GM12878 (cell line): Measurements from ENCODE around the gene WWP2.

Experiments used
- TAF1 ChIP-seq: IDR thresholded peaks from 2 replicates; pipeline ENCODE4 v1.6.1; 2011; ENCODE audit warnings: mild to moderate bottlenecking, low read depth, low read length, borderline replicate concordance
- TF ChIP-seq, protein P1 (sequence below), 3 experiments: IDR thresholded peaks in 2 of 3; conservative IDR thresholded peaks in 1 of 3; 2 replicates each; pipeline ENCODE4 v1.5.1; 2011; ENCODE audit warnings: low read depth in 3 of 3, low read length in 3 of 3, mild to moderate bottlenecking in 3 of 3, control low read depth in 2 of 3, moderate library complexity in 2 of 3, inconsistent platforms in 1 of 3, mixed read lengths in 1 of 3; ENCODE audit not compliant: control insufficient read depth in 2 of 3, insufficient read depth in 1 of 3; ENCODE audit errors: extremely low read depth in 1 of 3
- TF ChIP-seq, protein P2 (sequence below): IDR thresholded peaks from 2 replicates; pipeline ENCODE4 v1.6.1; 2011; ENCODE audit warnings: low read depth, mild to moderate bottlenecking, low read length, moderate library complexity, borderline replicate concordance; ENCODE audit errors: extremely low read depth
- TF ChIP-seq, protein P3 (sequence below): fragments of 450-650 bp; formaldehyde crosslinking; IDR thresholded peaks from 2 replicates; pipeline ENCODE4 v1.4.0; 2020; ENCODE audit warnings: mild to moderate bottlenecking, moderate library complexity

GRCh38 chr16:69859105-69859989, 97.2 kb downstream of the WWP2 start:
- TF ChIP-seq, protein P1, sequence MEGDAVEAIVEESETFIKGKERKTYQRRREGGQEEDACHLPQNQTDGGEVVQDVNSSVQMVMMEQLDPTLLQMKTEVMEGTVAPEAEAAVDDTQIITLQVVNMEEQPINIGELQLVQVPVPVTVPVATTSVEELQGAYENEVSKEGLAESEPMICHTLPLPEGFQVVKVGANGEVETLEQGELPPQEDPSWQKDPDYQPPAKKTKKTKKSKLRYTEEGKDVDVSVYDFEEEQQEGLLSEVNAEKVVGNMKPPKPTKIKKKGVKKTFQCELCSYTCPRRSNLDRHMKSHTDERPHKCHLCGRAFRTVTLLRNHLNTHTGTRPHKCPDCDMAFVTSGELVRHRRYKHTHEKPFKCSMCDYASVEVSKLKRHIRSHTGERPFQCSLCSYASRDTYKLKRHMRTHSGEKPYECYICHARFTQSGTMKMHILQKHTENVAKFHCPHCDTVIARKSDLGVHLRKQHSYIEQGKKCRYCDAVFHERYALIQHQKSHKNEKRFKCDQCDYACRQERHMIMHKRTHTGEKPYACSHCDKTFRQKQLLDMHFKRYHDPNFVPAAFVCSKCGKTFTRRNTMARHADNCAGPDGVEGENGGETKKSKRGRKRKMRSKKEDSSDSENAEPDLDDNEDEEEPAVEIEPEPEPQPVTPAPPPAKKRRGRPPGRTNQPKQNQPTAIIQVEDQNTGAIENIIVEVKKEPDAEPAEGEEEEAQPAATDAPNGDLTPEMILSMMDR (IDR thresholded peaks at IDR 0.05 in 2 of 3, conservative IDR thresholded peaks at IDR 0.05 in 1 of 3; ENCODE audit: control insufficient read depth in 2 of 3, extremely low read depth in 1 of 3, insufficient read depth in 1 of 3, low read depth in 3 of 3, low read length in 3 of 3), result peak; percentile 20 to 40 (median 25); a peak in 4 of 6 replicates
- no peak for TF ChIP-seq TAF1
- TF ChIP-seq, protein P2, sequence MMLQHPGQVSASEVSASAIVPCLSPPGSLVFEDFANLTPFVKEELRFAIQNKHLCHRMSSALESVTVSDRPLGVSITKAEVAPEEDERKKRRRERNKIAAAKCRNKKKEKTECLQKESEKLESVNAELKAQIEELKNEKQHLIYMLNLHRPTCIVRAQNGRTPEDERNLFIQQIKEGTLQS, result no peak
- TF ChIP-seq, protein P3, sequence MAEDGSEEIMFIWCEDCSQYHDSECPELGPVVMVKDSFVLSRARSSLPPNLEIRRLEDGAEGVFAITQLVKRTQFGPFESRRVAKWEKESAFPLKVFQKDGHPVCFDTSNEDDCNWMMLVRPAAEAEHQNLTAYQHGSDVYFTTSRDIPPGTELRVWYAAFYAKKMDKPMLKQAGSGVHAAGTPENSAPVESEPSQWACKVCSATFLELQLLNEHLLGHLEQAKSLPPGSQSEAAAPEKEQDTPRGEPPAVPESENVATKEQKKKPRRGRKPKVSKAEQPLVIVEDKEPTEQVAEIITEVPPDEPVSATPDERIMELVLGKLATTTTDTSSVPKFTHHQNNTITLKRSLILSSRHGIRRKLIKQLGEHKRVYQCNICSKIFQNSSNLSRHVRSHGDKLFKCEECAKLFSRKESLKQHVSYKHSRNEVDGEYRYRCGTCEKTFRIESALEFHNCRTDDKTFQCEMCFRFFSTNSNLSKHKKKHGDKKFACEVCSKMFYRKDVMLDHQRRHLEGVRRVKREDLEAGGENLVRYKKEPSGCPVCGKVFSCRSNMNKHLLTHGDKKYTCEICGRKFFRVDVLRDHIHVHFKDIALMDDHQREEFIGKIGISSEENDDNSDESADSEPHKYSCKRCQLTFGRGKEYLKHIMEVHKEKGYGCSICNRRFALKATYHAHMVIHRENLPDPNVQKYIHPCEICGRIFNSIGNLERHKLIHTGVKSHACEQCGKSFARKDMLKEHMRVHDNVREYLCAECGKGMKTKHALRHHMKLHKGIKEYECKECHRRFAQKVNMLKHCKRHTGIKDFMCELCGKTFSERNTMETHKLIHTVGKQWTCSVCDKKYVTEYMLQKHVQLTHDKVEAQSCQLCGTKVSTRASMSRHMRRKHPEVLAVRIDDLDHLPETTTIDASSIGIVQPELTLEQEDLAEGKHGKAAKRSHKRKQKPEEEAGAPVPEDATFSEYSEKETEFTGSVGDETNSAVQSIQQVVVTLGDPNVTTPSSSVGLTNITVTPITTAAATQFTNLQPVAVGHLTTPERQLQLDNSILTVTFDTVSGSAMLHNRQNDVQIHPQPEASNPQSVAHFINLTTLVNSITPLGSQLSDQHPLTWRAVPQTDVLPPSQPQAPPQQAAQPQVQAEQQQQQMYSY (CRISPR knock-in tag), result no peak
